Fibroblast of lung (primary cell): ENCODE measurements around the gene PGGHG.

Experiments
- EZH2 ChIP-seq: IDR thresholded peaks from 2 replicates; pipeline ENCODE4 v1.5.1; 2012; ENCODE audit warnings: low read length, control low read depth, mild to moderate bottlenecking; ENCODE audit errors: missing control alignments
- TF ChIP-seq, protein P1 (sequence below), 2 donors: IDR thresholded peaks in 1 of 2; conservative IDR thresholded peaks in 1 of 2; 1 replicate in 1 of 2; 2 replicates in 1 of 2; pipeline ENCODE4 v1.5.1; 2011 to 2012; ENCODE audit warnings: low read length in 2 of 2, control low read depth in 1 of 2, inconsistent platforms in 1 of 2, low read depth in 1 of 2, mild to moderate bottlenecking in 1 of 2

DNA sequence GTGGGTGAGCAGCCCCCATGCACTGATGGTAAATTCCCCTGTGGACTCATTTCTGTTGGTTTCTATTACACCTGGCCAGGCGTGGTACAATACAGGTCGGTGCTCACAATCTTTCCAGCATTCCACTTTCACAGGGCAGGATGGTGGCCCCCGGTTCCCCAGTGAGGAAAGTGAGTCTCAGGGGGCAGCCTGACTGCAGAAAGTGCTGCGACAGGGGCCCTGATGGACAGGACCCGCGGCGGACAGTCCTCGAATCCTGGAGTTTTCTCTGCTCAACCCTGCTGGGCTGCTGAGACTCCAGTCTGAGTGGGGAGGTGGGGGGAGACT is 3.1 kb upstream of the PGGHG start:
- TF ChIP-seq, protein P1, sequence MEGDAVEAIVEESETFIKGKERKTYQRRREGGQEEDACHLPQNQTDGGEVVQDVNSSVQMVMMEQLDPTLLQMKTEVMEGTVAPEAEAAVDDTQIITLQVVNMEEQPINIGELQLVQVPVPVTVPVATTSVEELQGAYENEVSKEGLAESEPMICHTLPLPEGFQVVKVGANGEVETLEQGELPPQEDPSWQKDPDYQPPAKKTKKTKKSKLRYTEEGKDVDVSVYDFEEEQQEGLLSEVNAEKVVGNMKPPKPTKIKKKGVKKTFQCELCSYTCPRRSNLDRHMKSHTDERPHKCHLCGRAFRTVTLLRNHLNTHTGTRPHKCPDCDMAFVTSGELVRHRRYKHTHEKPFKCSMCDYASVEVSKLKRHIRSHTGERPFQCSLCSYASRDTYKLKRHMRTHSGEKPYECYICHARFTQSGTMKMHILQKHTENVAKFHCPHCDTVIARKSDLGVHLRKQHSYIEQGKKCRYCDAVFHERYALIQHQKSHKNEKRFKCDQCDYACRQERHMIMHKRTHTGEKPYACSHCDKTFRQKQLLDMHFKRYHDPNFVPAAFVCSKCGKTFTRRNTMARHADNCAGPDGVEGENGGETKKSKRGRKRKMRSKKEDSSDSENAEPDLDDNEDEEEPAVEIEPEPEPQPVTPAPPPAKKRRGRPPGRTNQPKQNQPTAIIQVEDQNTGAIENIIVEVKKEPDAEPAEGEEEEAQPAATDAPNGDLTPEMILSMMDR (conservative IDR thresholded peaks at IDR 0.05 in 1 of 2, IDR thresholded peaks at IDR 0.05 in 1 of 2; ENCODE audit: low read depth in 1 of 2, low read length in 2 of 2): no peak
- no peak for TF ChIP-seq EZH2
